Keratinocyte (primary cell): ENCODE measurements around the gene IQCE. TPM values are rescaled to one million over a fixed set of nuclear protein-coding genes. Genes with fewer than 3 reads are reported as not detected.

Experiments
- DNase-seq: peaks from one replicate; pipeline ENCODE4 v3.0.0-alpha.2; 2011; ENCODE audit warnings: low read depth, missing footprints, low spot score
- FAIRE-seq: peaks from 2 replicates; lab custom pipeline; 2011; peaks lifted over from hg19 to GRCh38; lab: Jason Lieb, UNC
- H2AFZ ChIP-seq: 2 replicates; pipeline ENCODE4 v1.6.0; 2012; ENCODE audit warnings: low read length, control low read depth, inconsistent platforms; ENCODE audit not compliant: control insufficient read depth
- H3K27ac ChIP-seq: 2 replicates; pipeline ENCODE4 v1.5.1; 2011; ENCODE audit warnings: low read length; ENCODE audit not compliant: control insufficient read depth, insufficient read depth
- H3K27me3 ChIP-seq: 3 replicates; pipeline ENCODE4 v1.6.0; 2011; ENCODE audit warnings: low read length; ENCODE audit not compliant: control insufficient read depth, insufficient read depth; ENCODE audit errors: extremely low read depth
- H3K36me3 ChIP-seq, 2 experiments: 2 replicates in 1 of 2; 3 replicates in 1 of 2; pipeline ENCODE4 v1.5.1; 2011; ENCODE audit warnings: low read length in 2 of 2, mild to moderate bottlenecking in 1 of 2; ENCODE audit not compliant: control insufficient read depth in 2 of 2, insufficient read depth in 2 of 2; ENCODE audit errors: extremely low read depth in 1 of 2
- H3K4me1 ChIP-seq: 3 replicates; pipeline ENCODE4 v1.5.1; 2011; ENCODE audit warnings: low read length; ENCODE audit not compliant: control insufficient read depth, insufficient read depth; ENCODE audit errors: extremely low read depth
- H3K4me2 ChIP-seq: 3 replicates; pipeline ENCODE4 v1.6.0; 2011; ENCODE audit warnings: low read depth, low read length; ENCODE audit not compliant: control insufficient read depth, insufficient read depth; ENCODE audit errors: extremely low read depth
- H3K4me3 ChIP-seq, 3 experiments: fragments of 200-600 bp in 1 of 3; sonication (generic) in 1 of 3; 2 replicates in 2 of 3; 3 replicates in 1 of 3; pipeline ENCODE4 v1.5.1; 2011 to 2016; ENCODE audit warnings: low read length in 3 of 3, mild to moderate bottlenecking in 3 of 3, control low read depth in 2 of 3, inconsistent platforms in 1 of 3, low read depth in 1 of 3, mixed read lengths in 1 of 3, mixed run types in 1 of 3, moderate library complexity in 1 of 3; ENCODE audit not compliant: control insufficient read depth in 2 of 3, insufficient read depth in 2 of 3; ENCODE audit errors: extremely low read depth in 1 of 3
- H3K79me2 ChIP-seq: 2 replicates; pipeline ENCODE4 v1.6.0; 2012; ENCODE audit warnings: low read length; ENCODE audit not compliant: control insufficient read depth, insufficient read depth
- H3K9ac ChIP-seq: 3 replicates; pipeline ENCODE4 v1.6.0; 2011; ENCODE audit warnings: low read length; ENCODE audit not compliant: control insufficient read depth, insufficient read depth; ENCODE audit errors: extremely low read depth
- H3K9me1 ChIP-seq: 3 replicates; pipeline ENCODE4 v1.6.0; 2011; ENCODE audit warnings: low read length; ENCODE audit not compliant: control insufficient read depth, insufficient read depth; ENCODE audit errors: extremely low read depth
- H3K9me3 ChIP-seq: 2 replicates; pipeline ENCODE4 v1.5.1; 2012; ENCODE audit warnings: low read depth, low read length; ENCODE audit not compliant: control insufficient read depth
- H4K20me1 ChIP-seq: 3 replicates; pipeline ENCODE4 v1.6.0; 2011; ENCODE audit warnings: low read length; ENCODE audit not compliant: control insufficient read depth, insufficient read depth; ENCODE audit errors: extremely low read depth
- EZH2 ChIP-seq: IDR thresholded peaks from one replicate; pipeline ENCODE4 v1.6.1; 2012; ENCODE audit warnings: inconsistent platforms, mild to moderate bottlenecking, low read length, moderate library complexity
- dilution Hi-C: fragments of 300-500 bp; cut with MboI; formaldehyde crosslinking; loops from one replicate; pipeline ENCODE4 v1.7.0; 2020; ENCODE audit warnings: low sequenced_read_pairs; ENCODE audit not compliant: extremely low pct_ligation_motif_present
- polyA plus RNA-seq, 5 experiments: library from polyadenylated mRNA; depleted of rRNA in 3 of 5; stranded (reverse) in 3 of 5; stranded (forward) in 1 of 5; unstranded in 1 of 5; fragments of >200 nt; gene quantifications; 1 replicate in 1 of 5; 2 replicates in 3 of 5; 3 replicates in 1 of 5; pipeline versions ENCODE4 v1.2.1 to v1.2.3, GENCODE V29; 2011 to 2012; ENCODE audit warnings: missing spikeins in 2 of 5, low read depth in 1 of 5, low replicate concordance in 1 of 5
- TF ChIP-seq, protein P1 (sequence below), 3 experiments: IDR thresholded peaks in 1 of 3; conservative IDR thresholded peaks in 1 of 3; optimal IDR thresholded peaks in 1 of 3; 2 replicates in 2 of 3; 3 replicates in 1 of 3; pipeline versions ENCODE3 to v1.5.1; 2011; ENCODE audit warnings: low read length in 3 of 3, mild to moderate bottlenecking in 3 of 3, moderate library complexity in 2 of 3, control low read depth in 1 of 3, inconsistent platforms in 1 of 3; ENCODE audit not compliant: insufficient read depth in 2 of 3; ENCODE audit errors: extremely low read depth in 1 of 3

The IQCE gene
- polyA plus RNA-seq, 1 donor (not counting 4 experiments of a cell fraction or from before 2014, with no cell fraction given) = 5.2 TPM

DNA sequence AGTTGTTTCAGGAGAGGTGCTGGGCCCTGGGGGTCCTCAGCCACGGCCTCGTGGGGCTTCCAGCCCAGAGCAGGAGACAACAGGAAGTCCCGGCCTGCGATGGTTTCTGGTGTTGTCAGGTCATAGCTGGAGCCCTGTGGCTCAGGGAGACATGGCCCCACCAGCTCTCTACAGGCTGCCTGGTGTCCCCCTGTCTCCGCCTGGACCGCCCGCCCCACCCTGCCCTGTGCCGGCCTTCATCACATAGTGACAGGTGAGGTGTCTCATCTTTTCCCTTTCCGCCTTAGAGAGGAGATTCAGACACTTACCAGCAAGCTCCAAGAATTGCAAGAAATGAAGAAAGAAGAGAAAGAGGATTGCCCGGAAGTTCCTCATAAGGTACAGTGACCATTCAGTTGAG is 35.8 kb downstream of the IQCE start:
- Histone ChIP-seq H3K4me2 (no peak overlapping the region), H2AFZ (no peak overlapping the region), H3K27ac (no peak overlapping the region), H3K4me1 (no peaks in the 10 kb centered on the region), H3K9me1 (no peaks in the 10 kb centered on the region), H3K9ac (no peak overlapping the region), H4K20me1 (no peaks in the 10 kb centered on the region), H3K27me3 (no peaks in the 10 kb centered on the region), H3K9me3 (no peaks in the 10 kb centered on the region), H3K36me3 (peaks cover 20 to 23% of the 10 kb centered on the region in 2 experiments), H3K79me2 (no peaks in the 10 kb centered on the region), H3K4me3 (no peak overlapping the region)
- FAIRE-seq (no peak), DNase-seq (no peak)
- TF ChIP-seq, protein P1, sequence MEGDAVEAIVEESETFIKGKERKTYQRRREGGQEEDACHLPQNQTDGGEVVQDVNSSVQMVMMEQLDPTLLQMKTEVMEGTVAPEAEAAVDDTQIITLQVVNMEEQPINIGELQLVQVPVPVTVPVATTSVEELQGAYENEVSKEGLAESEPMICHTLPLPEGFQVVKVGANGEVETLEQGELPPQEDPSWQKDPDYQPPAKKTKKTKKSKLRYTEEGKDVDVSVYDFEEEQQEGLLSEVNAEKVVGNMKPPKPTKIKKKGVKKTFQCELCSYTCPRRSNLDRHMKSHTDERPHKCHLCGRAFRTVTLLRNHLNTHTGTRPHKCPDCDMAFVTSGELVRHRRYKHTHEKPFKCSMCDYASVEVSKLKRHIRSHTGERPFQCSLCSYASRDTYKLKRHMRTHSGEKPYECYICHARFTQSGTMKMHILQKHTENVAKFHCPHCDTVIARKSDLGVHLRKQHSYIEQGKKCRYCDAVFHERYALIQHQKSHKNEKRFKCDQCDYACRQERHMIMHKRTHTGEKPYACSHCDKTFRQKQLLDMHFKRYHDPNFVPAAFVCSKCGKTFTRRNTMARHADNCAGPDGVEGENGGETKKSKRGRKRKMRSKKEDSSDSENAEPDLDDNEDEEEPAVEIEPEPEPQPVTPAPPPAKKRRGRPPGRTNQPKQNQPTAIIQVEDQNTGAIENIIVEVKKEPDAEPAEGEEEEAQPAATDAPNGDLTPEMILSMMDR (optimal IDR thresholded peaks at IDR 0.05 in 1 of 3, IDR thresholded peaks at IDR 0.05 in 1 of 3, conservative IDR thresholded peaks at IDR 0.05 in 1 of 3; ENCODE audit: extremely low read depth in 1 of 3, insufficient read depth in 2 of 3, low read length in 3 of 3) = no peak
- TF ChIP-seq EZH2 = no peak
- dilution Hi-C loops = no loop called here

- Histone ChIP-seq H3K27ac (no peak overlapping the region), H2AFZ (no peak overlapping the region), H3K79me2 (no peaks in the 10 kb centered on the region), H3K9me3 (no peaks in the 10 kb centered on the region), H3K9ac (no peak overlapping the region), H3K36me3 (peaks cover 21 to 23% of the 10 kb centered on the region in 2 experiments), H4K20me1 (no peaks in the 10 kb centered on the region), H3K9me1 (no peaks in the 10 kb centered on the region), H3K4me3 (no peak overlapping the region), H3K27me3 (no peaks in the 10 kb centered on the region), H3K4me2 (no peak overlapping the region), H3K4me1 (no peaks in the 10 kb centered on the region)
- TF ChIP-seq, protein P1 (optimal IDR thresholded peaks at IDR 0.05 in 1 of 3, IDR thresholded peaks at IDR 0.05 in 1 of 3, conservative IDR thresholded peaks at IDR 0.05 in 1 of 3; ENCODE audit: extremely low read depth in 1 of 3, insufficient read depth in 2 of 3, low read length in 3 of 3) = no peak
- no peak for TF ChIP-seq EZH2
- DNase-seq = no peak
- FAIRE-seq = no peak
- dilution Hi-C loops = no loop called here
Measured at GRCh38 chr7:2595258-2595860, 36.6 kb downstream of the IQCE start.
